ENCODE data around the gene TNFSF4.
"Not testable (repeated sequence)": the region's sequence is repeated elsewhere in the genome, so short reads cannot be mapped to it uniquely, and the experiment has no call there.

TNFSF4 gene

DNA sequence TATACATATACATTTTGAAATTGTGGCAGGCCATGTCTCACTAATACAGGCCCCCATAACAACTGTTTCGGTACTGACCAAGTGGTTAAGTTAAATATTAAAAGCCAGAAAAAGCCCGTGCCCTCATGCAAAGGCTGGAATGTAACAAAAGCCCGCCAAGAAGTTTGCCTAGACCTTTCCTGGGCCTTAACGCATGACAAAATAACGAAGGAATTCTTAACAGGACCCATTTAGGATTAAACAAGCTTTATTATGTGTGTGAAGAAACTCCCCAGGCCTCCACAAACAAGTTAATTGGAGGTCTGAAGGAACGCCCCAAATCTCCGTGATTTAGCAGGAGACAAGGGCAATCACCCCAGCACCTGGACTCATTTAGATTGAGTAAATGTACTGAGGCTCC lies 42.4 kb downstream of the TNFSF4 start:
- Histone ChIP-seq H3K4me3 (ENCODE audit: insufficient read depth, low read depth, low read length) (no peak overlapping the region), H3K27me3 (ENCODE audit: control insufficient read depth, insufficient read depth, low read length, poor library complexity, severe bottlenecking) (no peaks in the 10 kb centered on the region), H3K4me1 (ENCODE audit: control insufficient read depth, insufficient read depth, low read length) (no peaks in the 10 kb centered on the region), H3K27ac (ENCODE audit: insufficient read depth, low read depth, low read length, poor library complexity, severe bottlenecking) (no peak overlapping the region), H3K9me3 (ENCODE audit: control insufficient read depth, low read length) (no peaks in the 10 kb centered on the region), H3K36me3 (ENCODE audit: control insufficient read depth, insufficient read depth, low read length) (no peaks in the 10 kb centered on the region)
- 47 to 50% methylated on average over 7 of the region's 7 CpGs for WGBS, 2 experiments

DNA sequence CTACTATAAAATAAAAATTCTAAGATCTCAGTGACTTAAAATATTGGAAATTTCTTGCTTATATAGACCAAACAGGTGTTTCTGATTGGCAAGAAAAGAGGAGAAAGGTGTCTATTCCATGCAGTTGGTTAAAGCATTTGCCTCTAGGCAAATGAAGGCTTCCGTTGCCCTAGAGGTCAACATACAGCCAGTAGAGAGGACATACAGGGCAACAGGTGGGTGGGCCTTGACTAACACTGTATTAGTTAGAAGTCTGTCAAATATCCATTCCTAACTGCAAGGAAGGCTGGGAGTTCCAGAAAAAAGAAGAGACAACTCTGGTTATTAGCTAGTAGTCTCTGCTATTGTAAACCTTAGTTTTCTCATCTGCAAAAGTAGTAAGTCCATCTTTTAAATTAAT lies 43.0 kb downstream of the TNFSF4 start:
- no peaks in the 10 kb centered on the region for H3K9me3 ChIP-seq (ENCODE audit: control insufficient read depth, low read length)
- no peaks in the 10 kb centered on the region for H3K27me3 ChIP-seq (ENCODE audit: control insufficient read depth, insufficient read depth, low read length, poor library complexity, severe bottlenecking)
- H3K36me3 ChIP-seq (ENCODE audit: control insufficient read depth, insufficient read depth, low read length) = no peaks in the 10 kb centered on the region
- no peaks in the 10 kb centered on the region for H3K4me1 ChIP-seq (ENCODE audit: control insufficient read depth, insufficient read depth, low read length)
- H3K4me3 ChIP-seq (ENCODE audit: insufficient read depth, low read depth, low read length) = no peak overlapping the region
- WGBS, 2 experiments = 88 to 94% methylated on average over 1 of the region's 1 CpG
- no peak overlapping the region for H3K27ac ChIP-seq (ENCODE audit: insufficient read depth, low read depth, low read length, poor library complexity, severe bottlenecking)

DNA sequence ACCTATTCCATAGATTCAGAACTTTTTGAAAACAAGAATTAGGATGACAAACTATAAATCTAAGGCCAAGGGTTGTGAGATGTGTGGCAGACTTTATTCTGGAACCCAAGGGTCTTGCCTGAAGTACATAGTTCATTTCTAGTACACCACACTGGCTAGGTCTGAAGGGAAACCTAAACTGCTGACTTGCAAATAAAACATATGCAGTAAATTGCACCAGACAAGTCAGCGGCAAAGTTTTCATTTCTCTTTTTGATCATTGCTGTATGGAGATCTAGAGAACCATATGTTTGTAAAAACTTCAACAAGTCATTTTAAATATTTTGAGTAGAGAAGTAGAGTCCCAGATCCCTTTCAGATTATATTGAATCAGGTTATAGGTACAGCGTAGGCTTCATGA lies 43.9 kb downstream of the TNFSF4 start:
- WGBS, 2 experiments = 90 to 100% methylated on average over 2 of the region's 2 CpGs
- Histone ChIP-seq H3K4me1 (ENCODE audit: control insufficient read depth, insufficient read depth, low read length) (no peaks in the 10 kb centered on the region), H3K4me3 (ENCODE audit: insufficient read depth, low read depth, low read length) (no peak overlapping the region), H3K36me3 (ENCODE audit: control insufficient read depth, insufficient read depth, low read length) (no peaks in the 10 kb centered on the region), H3K27me3 (ENCODE audit: control insufficient read depth, insufficient read depth, low read length, poor library complexity, severe bottlenecking) (no peaks in the 10 kb centered on the region), H3K9me3 (ENCODE audit: control insufficient read depth, low read length) (no peaks in the 10 kb centered on the region), H3K27ac (ENCODE audit: insufficient read depth, low read depth, low read length, poor library complexity, severe bottlenecking) (no peak overlapping the region)

DNA sequence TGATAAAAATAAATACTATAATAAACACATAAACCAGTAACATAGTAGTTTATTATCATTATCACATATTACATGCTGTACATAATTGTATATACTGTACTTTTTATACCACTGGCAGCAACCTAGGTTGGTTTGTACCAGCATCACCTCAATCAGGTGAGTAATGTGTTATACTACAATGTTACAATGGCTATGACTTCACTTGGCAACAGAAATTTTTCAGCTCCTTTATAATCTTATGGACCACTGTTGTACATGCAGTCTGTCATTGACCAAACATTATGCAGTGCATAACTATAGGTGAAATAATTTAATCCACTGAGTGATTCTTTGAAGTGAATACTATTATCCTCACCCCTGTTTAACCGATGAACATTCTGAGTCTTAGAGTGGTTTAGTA lies 44.5 kb downstream of the TNFSF4 start:
- Histone ChIP-seq H3K27ac (ENCODE audit: insufficient read depth, low read depth, low read length, poor library complexity, severe bottlenecking) (no peak overlapping the region), H3K27me3 (ENCODE audit: control insufficient read depth, insufficient read depth, low read length, poor library complexity, severe bottlenecking) (no peaks in the 10 kb centered on the region), H3K9me3 (ENCODE audit: control insufficient read depth, low read length) (no peaks in the 10 kb centered on the region), H3K4me1 (ENCODE audit: control insufficient read depth, insufficient read depth, low read length) (no peaks in the 10 kb centered on the region), H3K4me3 (ENCODE audit: insufficient read depth, low read depth, low read length) (no peak overlapping the region), H3K36me3 (ENCODE audit: control insufficient read depth, insufficient read depth, low read length) (no peaks in the 10 kb centered on the region)
- 78% methylated on average over 1 of the region's 1 CpG; no CpG with 5 or more reads in 1 of the 2 experiments for WGBS, 2 experiments

DNA sequence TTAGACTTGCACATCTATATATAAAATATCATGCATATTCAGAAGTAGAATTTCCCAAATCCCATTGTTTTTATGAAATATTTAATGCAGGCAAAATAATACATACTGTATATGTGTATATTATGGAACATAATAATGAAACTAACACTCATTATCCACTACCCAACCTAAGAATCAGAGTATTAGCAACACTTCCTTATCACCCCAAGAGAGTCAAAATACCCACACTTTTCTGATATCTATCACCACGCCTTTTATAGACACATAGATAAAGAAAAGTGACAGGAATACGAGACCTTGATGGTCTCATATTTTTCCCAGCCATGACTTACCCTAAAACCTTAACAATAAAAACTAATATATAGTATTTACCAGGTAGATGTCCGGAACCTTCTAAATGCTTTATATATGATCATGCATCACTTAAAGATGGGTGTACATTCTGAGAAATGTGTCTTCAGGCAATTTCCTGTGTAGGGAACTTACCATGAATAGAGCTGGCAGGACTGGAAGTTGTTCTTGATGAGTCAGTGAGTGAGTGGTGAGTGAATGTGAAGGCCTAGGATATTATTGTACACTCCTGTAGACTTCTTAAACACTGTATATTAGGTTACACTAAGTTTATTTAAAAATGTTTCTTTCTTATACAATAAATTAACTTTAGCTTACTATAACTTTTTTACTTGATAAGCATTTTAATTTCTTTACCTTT lies 45.5 kb downstream of the TNFSF4 start:
- Histone ChIP-seq H3K4me1 (ENCODE audit: control insufficient read depth, insufficient read depth, low read length) (no peaks in the 10 kb centered on the region), H3K9me3 (ENCODE audit: control insufficient read depth, low read length) (no peaks in the 10 kb centered on the region), H3K27ac (ENCODE audit: insufficient read depth, low read depth, low read length, poor library complexity, severe bottlenecking) (no peak overlapping the region), H3K4me3 (ENCODE audit: insufficient read depth, low read depth, low read length) (no peak overlapping the region), H3K27me3 (ENCODE audit: control insufficient read depth, insufficient read depth, low read length, poor library complexity, severe bottlenecking) (no peaks in the 10 kb centered on the region), H3K36me3 (ENCODE audit: control insufficient read depth, insufficient read depth, low read length) (no peaks in the 10 kb centered on the region)
- WGBS, 2 experiments = 96 to 100% methylated on average over 2 to 3 of the region's 3 CpGs

DNA sequence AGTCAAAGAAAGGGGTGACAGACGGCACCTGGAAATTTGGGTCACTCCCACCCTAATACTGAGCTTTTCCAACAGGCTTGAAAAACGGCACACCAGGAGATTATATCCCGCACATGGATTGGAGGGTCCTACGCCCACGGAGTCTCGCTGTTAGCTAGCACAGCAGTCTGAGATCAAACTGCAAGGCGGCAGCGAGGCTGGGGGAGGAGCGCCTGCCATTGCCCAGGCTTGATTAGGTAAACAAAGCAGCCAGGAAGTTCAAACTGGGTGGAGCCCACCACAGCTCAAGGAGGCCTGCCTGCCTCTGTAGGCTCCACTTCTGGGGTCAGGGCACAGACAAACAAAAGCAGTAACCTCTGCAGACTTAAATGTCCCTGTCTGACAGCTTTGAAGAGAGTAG lies 53.2 kb downstream of the TNFSF4 start:
- H3K9me3 ChIP-seq (ENCODE audit: control insufficient read depth, low read length); H3K36me3 ChIP-seq (ENCODE audit: control insufficient read depth, insufficient read depth, low read length); H3K27me3 ChIP-seq (ENCODE audit: control insufficient read depth, insufficient read depth, low read length, poor library complexity, severe bottlenecking); H3K4me1 ChIP-seq (ENCODE audit: control insufficient read depth, insufficient read depth, low read length); H3K27ac ChIP-seq (ENCODE audit: insufficient read depth, low read depth, low read length, poor library complexity, severe bottlenecking); H3K4me3 ChIP-seq (ENCODE audit: insufficient read depth, low read depth, low read length): not testable (repeated sequence)
- WGBS, 2 experiments = 91 to 96% methylated on average over 9 of the region's 9 CpGs

DNA sequence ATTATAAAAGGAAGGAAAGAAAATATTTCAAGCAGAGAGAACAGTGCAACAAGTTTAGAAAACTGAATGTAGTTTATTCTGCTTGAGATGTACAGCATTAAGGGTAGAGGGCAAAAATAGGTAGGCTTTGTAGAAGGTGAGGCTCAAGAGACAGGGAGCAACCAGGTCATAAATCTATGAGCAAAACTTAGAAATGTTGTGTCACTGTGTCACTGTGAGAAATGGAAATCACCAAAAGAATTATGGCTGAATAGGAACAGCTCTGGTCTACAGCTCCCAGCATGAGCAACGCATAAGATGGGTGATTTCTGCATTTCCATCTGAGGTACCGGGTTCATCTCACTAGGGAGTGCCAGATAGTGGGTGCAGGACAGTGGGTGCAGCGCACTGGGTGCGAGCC lies 53.6 kb downstream of the TNFSF4 start:
- 95 to 96% methylated on average over 4 of the region's 4 CpGs for WGBS, 2 experiments
- no peaks in the 10 kb centered on the region for H3K4me1 ChIP-seq (ENCODE audit: control insufficient read depth, insufficient read depth, low read length)
- H3K36me3 ChIP-seq (ENCODE audit: control insufficient read depth, insufficient read depth, low read length) = no peaks in the 10 kb centered on the region
- H3K27me3 ChIP-seq (ENCODE audit: control insufficient read depth, insufficient read depth, low read length, poor library complexity, severe bottlenecking) = no peaks in the 10 kb centered on the region
- no peak overlapping the region for H3K27ac ChIP-seq (ENCODE audit: insufficient read depth, low read depth, low read length, poor library complexity, severe bottlenecking)
- no peak overlapping the region for H3K4me3 ChIP-seq (ENCODE audit: insufficient read depth, low read depth, low read length)
- H3K9me3 ChIP-seq (ENCODE audit: control insufficient read depth, low read length) = peaks cover 4% of the 10 kb centered on the region

DNA sequence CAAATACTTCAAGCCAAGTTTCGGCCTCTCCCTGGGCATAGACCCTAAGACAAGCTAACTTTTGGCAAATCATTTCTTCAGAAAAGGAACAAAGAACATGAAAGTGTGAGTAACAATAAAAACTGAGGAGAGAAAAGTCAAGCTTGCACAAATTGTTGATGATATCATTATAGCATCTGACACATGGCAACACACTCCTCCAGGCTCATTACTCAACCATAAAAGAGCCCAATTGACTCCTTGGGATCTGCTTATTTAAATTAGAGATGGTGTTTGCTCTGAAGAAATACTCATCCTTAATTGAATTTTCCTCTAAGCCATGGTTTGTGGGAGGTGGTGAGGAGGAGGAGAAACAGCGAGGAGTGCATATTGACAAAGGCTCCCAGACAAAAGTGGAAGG lies 54.5 kb downstream of the TNFSF4 start:
- H3K27ac ChIP-seq (ENCODE audit: insufficient read depth, low read depth, low read length, poor library complexity, severe bottlenecking) = no peak overlapping the region
- no peak overlapping the region for H3K4me3 ChIP-seq (ENCODE audit: insufficient read depth, low read depth, low read length)

DNA sequence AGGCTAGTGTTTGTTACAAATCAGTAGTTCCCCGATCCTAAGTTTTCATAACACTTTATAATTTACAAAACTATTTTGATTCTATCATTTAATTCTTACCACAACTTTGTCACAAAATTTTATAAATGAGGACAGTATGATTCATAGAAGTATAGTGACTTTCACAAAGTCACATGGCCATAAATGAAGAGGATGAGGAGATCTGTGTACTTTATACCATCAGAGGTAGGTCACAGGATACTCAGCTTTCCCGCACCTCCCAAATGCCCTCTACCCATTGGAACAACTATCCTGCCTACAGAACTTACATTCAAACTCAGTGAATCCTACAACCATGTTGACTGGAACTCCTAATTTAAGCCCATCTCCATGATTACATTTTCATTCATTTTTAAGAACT lies 56.3 kb downstream of the TNFSF4 start:
- no peak overlapping the region for H3K27ac ChIP-seq (ENCODE audit: insufficient read depth, low read depth, low read length, poor library complexity, severe bottlenecking)
- no peaks in the 10 kb centered on the region for H3K27me3 ChIP-seq (ENCODE audit: control insufficient read depth, insufficient read depth, low read length, poor library complexity, severe bottlenecking)
- 91 to 94% methylated on average over 2 of the region's 2 CpGs for WGBS, 2 experiments
- peaks cover 4% of the 10 kb centered on the region for H3K9me3 ChIP-seq (ENCODE audit: control insufficient read depth, low read length)
- H3K4me3 ChIP-seq (ENCODE audit: insufficient read depth, low read depth, low read length) = no peak overlapping the region
- no peaks in the 10 kb centered on the region for H3K36me3 ChIP-seq (ENCODE audit: control insufficient read depth, insufficient read depth, low read length)
- H3K4me1 ChIP-seq (ENCODE audit: control insufficient read depth, insufficient read depth, low read length) = no peaks in the 10 kb centered on the region

More for the DNA sequence above, 54.5 kb downstream of the TNFSF4 start:
- Histone ChIP-seq H3K9me3 (ENCODE audit: control insufficient read depth, low read length) (peaks cover 4% of the 10 kb centered on the region), H3K27me3 (ENCODE audit: control insufficient read depth, insufficient read depth, low read length, poor library complexity, severe bottlenecking) (no peaks in the 10 kb centered on the region), H3K36me3 (ENCODE audit: control insufficient read depth, insufficient read depth, low read length) (no peaks in the 10 kb centered on the region), H3K4me1 (ENCODE audit: control insufficient read depth, insufficient read depth, low read length) (no peaks in the 10 kb centered on the region)
- 90 to 100% methylated on average over 1 to 2 of the region's 2 CpGs for WGBS, 2 experiments

DNA sequence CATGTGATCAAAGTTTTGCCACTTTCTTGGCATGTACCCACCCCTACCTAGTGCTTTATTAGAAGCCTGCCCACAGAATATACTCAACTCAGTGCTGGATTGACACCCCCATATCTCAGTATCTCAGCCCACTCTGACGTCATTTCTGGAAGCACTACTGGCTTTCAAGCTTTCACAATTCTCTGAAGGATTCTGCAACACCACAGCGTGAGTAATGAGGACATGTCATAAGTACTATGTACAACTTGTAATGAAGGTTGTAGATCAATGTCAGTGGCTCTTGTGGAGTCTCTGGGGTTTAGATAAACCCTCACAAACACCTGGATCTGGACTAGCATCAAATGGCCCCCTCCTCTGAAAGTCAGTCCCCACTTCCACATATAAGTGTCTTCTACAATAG lies 57.2 kb downstream of the TNFSF4 start:
- no peak overlapping the region for H3K4me3 ChIP-seq (ENCODE audit: insufficient read depth, low read depth, low read length)
- no peaks in the 10 kb centered on the region for H3K36me3 ChIP-seq (ENCODE audit: control insufficient read depth, insufficient read depth, low read length)
- WGBS, 2 experiments = 89 to 100% methylated on average over 2 of the region's 2 CpGs
- peaks cover 4% of the 10 kb centered on the region for H3K9me3 ChIP-seq (ENCODE audit: control insufficient read depth, low read length)
- H3K4me1 ChIP-seq (ENCODE audit: control insufficient read depth, insufficient read depth, low read length) = no peaks in the 10 kb centered on the region
- H3K27me3 ChIP-seq (ENCODE audit: control insufficient read depth, insufficient read depth, low read length, poor library complexity, severe bottlenecking) = no peaks in the 10 kb centered on the region
- no peak overlapping the region for H3K27ac ChIP-seq (ENCODE audit: insufficient read depth, low read depth, low read length, poor library complexity, severe bottlenecking)

DNA sequence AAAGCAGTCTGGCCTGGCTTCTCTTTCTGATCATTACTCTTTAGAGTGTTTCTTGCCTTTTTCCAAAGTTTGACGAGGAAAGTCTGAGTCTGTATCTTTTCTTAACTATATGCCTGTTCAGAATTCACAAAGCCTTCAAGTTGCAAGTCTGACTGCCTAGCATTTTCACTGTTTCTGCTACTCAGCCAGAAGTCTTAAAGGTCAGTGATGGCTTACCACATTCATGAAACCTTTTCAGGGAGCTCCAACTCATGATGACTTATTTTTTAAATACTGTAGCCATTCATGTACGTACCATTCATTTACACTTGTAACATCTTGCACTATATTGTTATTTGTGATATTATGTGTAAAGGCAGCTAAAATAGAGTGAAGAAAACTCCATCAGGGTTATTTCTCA lies 58.2 kb downstream of the TNFSF4 start:
- H3K27ac ChIP-seq (ENCODE audit: insufficient read depth, low read depth, low read length, poor library complexity, severe bottlenecking) = no peak overlapping the region
- H3K36me3 ChIP-seq (ENCODE audit: control insufficient read depth, insufficient read depth, low read length) = no peaks in the 10 kb centered on the region
- H3K4me1 ChIP-seq (ENCODE audit: control insufficient read depth, insufficient read depth, low read length) = no peaks in the 10 kb centered on the region
- H3K4me3 ChIP-seq (ENCODE audit: insufficient read depth, low read depth, low read length) = no peak overlapping the region
- H3K27me3 ChIP-seq (ENCODE audit: control insufficient read depth, insufficient read depth, low read length, poor library complexity, severe bottlenecking) = no peaks in the 10 kb centered on the region
- WGBS, 2 experiments = 92 to 96% methylated on average over 1 of the region's 2 CpGs
- peaks cover 4% of the 10 kb centered on the region for H3K9me3 ChIP-seq (ENCODE audit: control insufficient read depth, low read length)
